Measurements from ENCODE around the gene CACNG5.

CACNG5 gene

DNA sequence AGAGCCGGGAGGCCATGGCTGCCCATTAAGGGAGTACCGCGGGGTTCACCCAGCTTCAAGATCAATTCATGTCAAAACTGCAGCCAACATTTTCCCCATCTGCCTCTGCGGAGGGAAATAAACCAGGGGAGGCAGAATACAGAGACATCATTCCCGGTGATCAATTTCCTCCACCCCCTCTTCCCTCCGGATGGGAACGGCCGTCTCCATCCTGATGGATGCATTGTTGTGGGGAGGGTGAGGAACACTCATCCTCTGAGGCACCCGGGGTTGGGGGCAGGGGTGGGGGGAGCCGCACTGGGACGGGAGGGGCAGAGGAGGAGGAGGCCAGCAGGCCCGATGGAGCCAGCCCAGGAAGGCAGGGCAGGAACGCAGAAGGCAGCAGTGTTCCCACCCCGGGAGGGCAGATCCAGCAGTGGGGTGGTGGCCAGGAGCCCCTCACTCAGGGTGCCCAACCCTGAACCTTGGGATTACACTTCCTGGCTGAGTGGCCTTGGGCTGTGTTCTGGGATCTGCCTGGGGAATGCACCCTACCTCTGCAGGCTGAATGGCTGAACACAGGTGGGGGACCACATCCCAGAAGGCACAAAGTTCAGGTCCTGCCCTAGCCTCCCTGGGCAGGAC is 14.2 kb downstream of the CACNG5 start:
- in situ Hi-C loops (cut with MboI; ENCODE audit: low pct_unique_long_range_greater_than_20kb, low sequenced_read_pairs, unreplicated experiment), result no loop called here
- TF ChIP-seq, protein P1, sequence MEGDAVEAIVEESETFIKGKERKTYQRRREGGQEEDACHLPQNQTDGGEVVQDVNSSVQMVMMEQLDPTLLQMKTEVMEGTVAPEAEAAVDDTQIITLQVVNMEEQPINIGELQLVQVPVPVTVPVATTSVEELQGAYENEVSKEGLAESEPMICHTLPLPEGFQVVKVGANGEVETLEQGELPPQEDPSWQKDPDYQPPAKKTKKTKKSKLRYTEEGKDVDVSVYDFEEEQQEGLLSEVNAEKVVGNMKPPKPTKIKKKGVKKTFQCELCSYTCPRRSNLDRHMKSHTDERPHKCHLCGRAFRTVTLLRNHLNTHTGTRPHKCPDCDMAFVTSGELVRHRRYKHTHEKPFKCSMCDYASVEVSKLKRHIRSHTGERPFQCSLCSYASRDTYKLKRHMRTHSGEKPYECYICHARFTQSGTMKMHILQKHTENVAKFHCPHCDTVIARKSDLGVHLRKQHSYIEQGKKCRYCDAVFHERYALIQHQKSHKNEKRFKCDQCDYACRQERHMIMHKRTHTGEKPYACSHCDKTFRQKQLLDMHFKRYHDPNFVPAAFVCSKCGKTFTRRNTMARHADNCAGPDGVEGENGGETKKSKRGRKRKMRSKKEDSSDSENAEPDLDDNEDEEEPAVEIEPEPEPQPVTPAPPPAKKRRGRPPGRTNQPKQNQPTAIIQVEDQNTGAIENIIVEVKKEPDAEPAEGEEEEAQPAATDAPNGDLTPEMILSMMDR (IDR thresholded peaks at IDR 0.05; ENCODE audit: extremely low read depth, insufficient read depth, missing control alignments), result no peak

DNA sequence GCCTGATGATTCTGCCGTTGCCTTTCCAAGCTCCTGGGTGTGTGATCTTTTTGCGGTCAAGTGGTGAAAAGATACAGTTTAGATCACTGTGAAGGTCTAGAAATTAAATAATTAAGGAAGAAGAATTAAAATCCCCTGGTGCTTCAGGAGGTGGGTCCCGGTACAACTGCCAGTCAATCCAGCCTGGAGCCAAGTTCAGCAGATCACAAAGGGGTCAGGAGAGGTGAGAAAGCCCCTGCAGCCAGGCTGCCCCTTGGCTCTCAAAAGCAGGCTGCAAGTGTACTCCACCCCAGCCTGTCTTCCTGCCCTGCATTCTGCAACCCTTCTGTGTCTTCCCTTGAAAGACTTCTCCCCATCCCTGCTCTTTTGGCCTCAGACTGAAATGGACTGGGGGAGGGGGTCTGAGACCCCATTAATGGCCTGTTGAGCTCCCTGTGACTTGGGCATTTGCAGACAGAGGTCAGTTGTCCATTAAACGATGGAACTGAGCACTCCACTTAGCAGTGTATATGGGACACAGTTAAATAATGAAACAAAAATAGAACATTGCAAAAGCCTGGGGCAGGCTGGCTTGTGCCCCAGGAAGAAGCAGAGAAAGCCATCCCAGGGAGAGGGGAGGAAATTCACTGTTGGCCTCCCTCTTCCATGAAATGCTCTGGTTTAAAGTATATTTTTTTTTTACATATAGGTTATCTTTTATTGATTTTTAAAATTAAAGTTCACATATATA is 15.1 kb downstream of the CACNG5 start:
- in situ Hi-C loops (cut with MboI; ENCODE audit: low pct_unique_long_range_greater_than_20kb, low sequenced_read_pairs, unreplicated experiment), result no loop called here
- TF ChIP-seq, protein P1 (IDR thresholded peaks at IDR 0.05; ENCODE audit: extremely low read depth, insufficient read depth, missing control alignments), result no peak
- DNase-seq (ENCODE audit: low spot score), result no peak

More for the DNA sequence above, 14.2 kb downstream of the CACNG5 start:
- DNase-seq (ENCODE audit: low spot score), result no peak

DNA sequence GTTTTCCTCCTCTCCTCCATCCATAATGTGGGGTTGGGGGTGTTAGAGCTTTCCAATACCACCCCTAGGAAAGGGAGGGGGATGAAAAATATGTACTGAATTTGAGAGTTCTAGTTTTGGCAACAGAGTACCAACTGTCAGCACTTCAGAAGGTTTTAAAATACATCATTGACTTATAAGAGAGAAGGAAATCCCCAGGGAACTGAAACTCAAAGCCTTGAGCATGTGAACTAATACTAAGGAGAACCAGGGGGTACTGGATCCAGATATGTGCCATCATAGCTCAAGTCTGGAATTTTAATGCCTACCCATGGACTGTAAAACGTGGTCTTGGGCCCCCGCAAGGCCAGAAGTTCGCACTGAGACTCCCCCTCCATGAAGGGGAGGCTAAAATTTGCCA is 15.8 kb downstream of the CACNG5 start:
- in situ Hi-C loops (cut with MboI; ENCODE audit: low pct_unique_long_range_greater_than_20kb, low sequenced_read_pairs, unreplicated experiment), result no loop called here
- no peak for DNase-seq (ENCODE audit: low spot score)
- TF ChIP-seq, protein P1 (IDR thresholded peaks at IDR 0.05; ENCODE audit: extremely low read depth, insufficient read depth, missing control alignments), result no peak

DNA sequence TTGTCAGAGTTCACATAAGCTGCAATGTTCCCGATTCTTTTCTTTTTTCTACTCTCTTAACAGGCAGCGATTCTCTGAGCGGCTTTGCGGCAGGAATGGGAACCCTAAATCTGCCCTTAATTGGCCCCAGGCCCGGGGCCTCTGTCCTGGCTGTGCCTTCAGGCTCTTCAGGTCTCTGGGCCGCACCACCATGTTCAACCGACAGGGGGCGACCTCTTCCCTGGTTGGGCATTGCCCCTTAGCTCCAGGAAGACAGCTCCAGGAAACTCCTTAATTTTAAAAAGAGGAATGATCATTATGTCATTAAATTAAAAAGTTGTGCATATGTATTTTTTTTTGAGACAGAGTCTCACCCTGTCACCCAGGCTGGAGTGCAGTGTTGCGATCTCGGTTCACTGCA is 20.3 kb downstream of the CACNG5 start:
- TF ChIP-seq, protein P1 (IDR thresholded peaks at IDR 0.05; ENCODE audit: extremely low read depth, insufficient read depth, missing control alignments), result peak; percentile 38
- in situ Hi-C loops (cut with MboI; ENCODE audit: low pct_unique_long_range_greater_than_20kb, low sequenced_read_pairs, unreplicated experiment), result no loop called here
- no peak for DNase-seq (ENCODE audit: low spot score)

DNA sequence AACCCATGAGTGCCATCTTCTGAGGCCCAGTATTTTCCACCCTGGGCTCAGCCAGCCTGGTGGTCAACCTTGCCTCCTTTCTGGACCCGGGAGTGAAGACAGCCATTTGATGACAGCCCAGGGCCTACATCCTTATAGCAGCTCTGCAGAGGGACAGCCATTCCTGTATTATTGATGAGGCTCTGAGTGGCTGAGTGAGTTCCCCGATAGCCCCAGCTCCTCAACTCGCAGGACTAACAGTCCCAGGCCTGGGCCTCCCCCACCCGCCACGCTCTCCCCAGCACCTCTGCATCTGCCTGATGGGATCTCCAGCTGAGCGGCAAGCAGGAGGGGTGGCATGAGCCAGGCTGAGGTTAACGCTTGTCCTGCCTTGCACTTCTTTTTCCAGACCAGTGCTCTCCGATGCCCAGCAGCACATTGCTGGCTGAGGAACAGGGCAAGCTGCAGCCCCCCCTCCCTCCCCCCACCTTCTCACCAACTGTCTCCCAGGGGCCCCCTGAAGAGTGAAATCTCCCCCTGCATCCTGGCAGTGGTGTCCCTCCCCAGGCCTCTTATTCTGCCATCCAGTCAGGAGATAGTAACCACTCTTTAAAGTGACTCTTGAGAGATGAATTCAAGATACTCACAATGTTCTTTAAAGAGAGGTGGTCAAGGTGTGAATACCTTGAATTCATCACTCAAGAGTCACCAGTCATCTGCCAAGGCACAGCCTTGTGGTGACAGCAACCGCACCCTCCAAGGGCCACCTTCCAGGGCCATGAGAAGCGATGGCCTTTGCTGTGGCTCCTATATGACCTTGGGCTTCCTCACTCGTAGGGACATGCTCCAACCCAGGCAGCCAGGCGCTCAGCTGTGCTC is 23.5 kb downstream of the CACNG5 start:
- in situ Hi-C loops (cut with MboI; ENCODE audit: low pct_unique_long_range_greater_than_20kb, low sequenced_read_pairs, unreplicated experiment), result no loop called here
- TF ChIP-seq, protein P1 (IDR thresholded peaks at IDR 0.05; ENCODE audit: extremely low read depth, insufficient read depth, missing control alignments), result no peak
- no peak for DNase-seq (ENCODE audit: low spot score)

DNA sequence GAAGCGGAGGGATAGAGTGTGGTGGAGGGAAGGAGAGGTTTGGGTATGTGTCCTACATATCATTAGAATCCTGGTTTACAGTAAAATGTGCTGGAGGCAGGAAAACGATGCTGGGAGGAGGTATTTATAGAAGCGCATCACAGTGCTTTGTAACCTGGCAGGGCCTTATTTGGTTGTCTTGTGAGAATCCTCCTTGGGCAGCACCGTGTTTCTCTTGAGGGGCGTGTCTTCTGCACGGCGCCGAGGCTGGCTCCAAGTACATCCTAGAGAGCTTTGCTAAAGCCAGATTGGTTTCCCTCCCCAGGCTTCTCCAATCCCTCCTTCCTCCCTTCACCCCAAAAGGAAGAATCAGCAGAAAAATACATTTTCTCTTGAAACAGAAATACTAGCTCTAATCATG is 24.4 kb downstream of the CACNG5 start:
- in situ Hi-C loops (cut with MboI; ENCODE audit: low pct_unique_long_range_greater_than_20kb, low sequenced_read_pairs, unreplicated experiment), result no loop called here
- TF ChIP-seq, protein P1 (IDR thresholded peaks at IDR 0.05; ENCODE audit: extremely low read depth, insufficient read depth, missing control alignments), result no peak
- no peak for DNase-seq (ENCODE audit: low spot score)

All from GM13977 (cell line).